Measurements from ENCODE around the gene CST1.

The CST1 gene

DNA sequence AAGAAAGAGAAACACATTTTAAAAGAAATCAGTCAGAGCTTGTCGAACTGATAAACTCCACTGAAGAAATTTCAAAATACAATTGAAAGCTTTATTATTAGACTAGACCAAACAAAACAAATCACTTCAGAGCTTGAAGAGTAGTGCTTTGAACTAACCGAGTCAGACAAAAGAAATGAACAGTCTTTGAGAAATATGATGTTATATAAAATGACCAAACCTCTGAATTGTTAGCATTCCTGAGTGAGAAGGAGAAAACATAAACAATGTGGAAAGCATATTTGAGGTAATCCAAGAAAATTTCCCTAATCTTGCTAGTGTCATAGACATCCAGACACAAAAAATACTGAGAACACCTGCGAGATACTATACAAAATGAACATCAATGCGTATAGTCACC is 48.7 kb downstream of the CST1 start:
- no peak for DNase-seq (ENCODE audit: low read depth)

DNA sequence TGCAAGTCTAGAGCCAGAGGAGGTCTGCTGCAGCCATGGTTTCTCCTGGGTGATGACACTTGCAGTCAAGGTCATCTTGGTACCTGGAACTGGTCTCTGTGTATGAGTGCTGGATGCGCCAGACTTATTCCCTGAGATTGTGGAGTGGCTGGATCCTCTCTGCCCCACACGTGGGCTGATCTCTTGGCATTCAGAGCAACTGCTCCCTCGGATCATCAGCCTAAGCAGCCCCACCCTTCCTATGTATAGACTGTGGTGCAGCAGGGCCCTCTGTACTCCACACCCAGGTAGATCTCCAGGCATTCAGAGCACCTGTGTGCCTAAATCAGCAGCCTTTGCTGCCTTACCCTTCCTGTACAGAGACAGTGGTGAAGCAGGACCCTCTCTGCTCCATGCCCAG is 49.8 kb downstream of the CST1 start:
- no peak for DNase-seq (ENCODE audit: low read depth)

DNA sequence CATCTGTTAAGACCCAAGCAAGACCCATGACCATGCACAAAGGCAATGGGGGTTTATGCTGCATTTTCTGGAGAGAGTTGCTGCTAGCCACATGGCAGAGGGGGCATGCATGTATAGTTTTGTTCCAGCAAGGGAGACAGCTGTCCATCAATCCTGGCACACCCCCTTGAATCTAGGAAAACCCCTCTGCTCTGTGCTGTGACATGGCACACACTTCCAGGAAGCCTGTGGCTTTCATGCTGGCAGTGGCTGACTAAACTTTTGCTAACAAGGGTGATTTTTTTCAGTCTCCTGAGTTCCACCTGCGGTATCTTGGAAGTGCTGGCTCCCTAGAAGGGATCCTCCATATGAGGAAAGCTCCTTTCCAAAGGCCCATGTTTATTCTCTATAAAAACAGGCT is 52.8 kb downstream of the CST1 start:
- no peak for DNase-seq (ENCODE audit: low read depth)

All from activated T-cell treated with anti-CD3 and anti-CD28 coated beads for 24 hours (primary cell).